H1 (cell line): ENCODE measurements around the gene HSPBAP1. TPM values are rescaled to one million over a fixed set of nuclear protein-coding genes. Genes with fewer than 3 reads are reported as not detected.

ENCODE experiments used
- CTCF ChIA-PET: fragments of 300-600 bp; sonication (Branson Sonifier 250); formaldehyde crosslinking; loops from one replicate; lab custom pipeline; 2021; ENCODE audit not compliant: partially characterized antibody; lab: Charles Lee
- POLR2A ChIA-PET: fragments of 300-600 bp; sonication (Branson Sonifier 250); formaldehyde crosslinking; loops from one replicate; lab custom pipeline; 2021; ENCODE audit warnings: inconsistent platforms; ENCODE audit not compliant: partially characterized antibody; lab: Charles Lee
- DNase-seq, 2 experiments: peaks; one replicate each; pipeline versions ENCODE4 v3.0.0 to v3.0.0-alpha.2; 2010 to 2022; ENCODE audit warnings: low spot score in 2 of 2, low read depth in 1 of 2, mixed read lengths in 1 of 2
- FAIRE-seq: peaks from 2 replicates; lab custom pipeline; 2011; peaks lifted over from hg19 to GRCh38; lab: Jason Lieb, UNC
- H2AFZ ChIP-seq: 2 replicates; pipeline ENCODE4 v1.8.1; 2012; ENCODE audit warnings: low read length, inconsistent platforms
- H2AK5ac ChIP-seq: 2 replicates; pipeline ENCODE4 v1.6.1; 2013; ENCODE audit warnings: low read depth, low read length
- H2BK120ac ChIP-seq: replicated peaks from 2 replicates; pipeline ENCODE3; 2013; ENCODE audit warnings: low read depth, low read length, inconsistent platforms
- H2BK12ac ChIP-seq: 2 replicates; pipeline ENCODE4 v1.6.1; 2013; ENCODE audit warnings: low read depth, low read length
- H2BK15ac ChIP-seq: 2 replicates; pipeline ENCODE4 v1.6.1; 2013; ENCODE audit warnings: low read length
- H2BK20ac ChIP-seq: 2 replicates; pipeline ENCODE4 v1.6.1; 2013; ENCODE audit warnings: low read length
- H2BK5ac ChIP-seq: 2 replicates; pipeline ENCODE4 v1.6.1; 2013; ENCODE audit warnings: low read depth, low read length
- H3K14ac ChIP-seq: 2 replicates; pipeline ENCODE4 v1.6.1; 2013; ENCODE audit warnings: inconsistent platforms; ENCODE audit not compliant: insufficient read length
- H3K18ac ChIP-seq: 2 replicates; pipeline ENCODE4 v1.6.1; 2013; ENCODE audit warnings: low read length; ENCODE audit errors: extremely low read depth
- H3K23ac ChIP-seq: 2 replicates; pipeline ENCODE4 v1.6.1; 2013; ENCODE audit warnings: inconsistent platforms; ENCODE audit not compliant: insufficient read length
- H3K23me2 ChIP-seq: 2 replicates; pipeline ENCODE4 v1.6.1; 2013; ENCODE audit warnings: low read depth, low read length
- H3K27ac ChIP-seq: 2 replicates; pipeline ENCODE4 v1.6.1; 2011; ENCODE audit warnings: low read depth, low read length, inconsistent platforms
- H3K27me3 ChIP-seq, 4 experiments: replicated peaks in 1 of 4; 1 replicate in 1 of 4; 2 replicates in 3 of 4; pipeline versions ENCODE4 v1.6.1 to v1.8.1; 2011 to 2013; ENCODE audit warnings: low read length in 3 of 4, mild to moderate bottlenecking in 3 of 4, inconsistent platforms in 2 of 4, mixed read lengths in 2 of 4, moderate library complexity in 1 of 4; ENCODE audit not compliant: control insufficient read depth in 3 of 4, insufficient read depth in 3 of 4; ENCODE audit errors: extremely low read depth in 1 of 4
- H3K36me3 ChIP-seq, 4 experiments: 2 replicates each; pipeline versions ENCODE4 v1.6.1 to v1.8.1; 2011 to 2013; ENCODE audit warnings: mild to moderate bottlenecking in 4 of 4, low read length in 3 of 4, moderate library complexity in 2 of 4, control low read depth in 1 of 4, inconsistent platforms in 1 of 4; ENCODE audit not compliant: insufficient read depth in 4 of 4, control insufficient read depth in 2 of 4
- H3K4ac ChIP-seq: replicated peaks from 2 replicates; pipeline ENCODE3; 2013; ENCODE audit warnings: low read length, low read depth, mixed read lengths, inconsistent platforms; ENCODE audit not compliant: insufficient read length
- H3K4me1 ChIP-seq, 4 experiments: replicated peaks in 1 of 4; 1 replicate in 1 of 4; 2 replicates in 3 of 4; pipeline versions ENCODE4 v1.6.1 to v1.8.1; 2011 to 2013; ENCODE audit warnings: low read length in 3 of 4, inconsistent platforms in 2 of 4, mixed read lengths in 1 of 4; ENCODE audit not compliant: insufficient read depth in 4 of 4, control insufficient read depth in 3 of 4
- H3K4me2 ChIP-seq, 2 experiments: 2 replicates each; pipeline versions ENCODE4 v1.6.1 to v1.8.1; 2011 to 2013; ENCODE audit warnings: low read depth in 2 of 2, low read length in 2 of 2, control low read depth in 1 of 2, inconsistent platforms in 1 of 2, mild to moderate bottlenecking in 1 of 2; ENCODE audit not compliant: insufficient read depth in 1 of 2
- H3K4me3 ChIP-seq, 4 experiments: fragments of 200-600, 300-600 bp in 1 of 4; sonication (generic), shearing (Covaris generic), sonication (Bioruptor Twin) in 1 of 4; 2 replicates each; pipeline versions ENCODE4 v1.5.1 to v1.8.1; 2011 to 2016; ENCODE audit warnings: low read length in 4 of 4, low read depth in 3 of 4, control low read depth in 2 of 4, inconsistent platforms in 2 of 4, mild to moderate bottlenecking in 2 of 4, mixed read lengths in 1 of 4, moderate library complexity in 1 of 4; ENCODE audit not compliant: insufficient read depth in 2 of 4; ENCODE audit errors: extremely low read depth in 1 of 4
- H3K56ac ChIP-seq: replicated peaks from 2 replicates; pipeline ENCODE3; 2013; ENCODE audit warnings: low read depth, mild to moderate bottlenecking, mixed read lengths, low read length, inconsistent platforms; ENCODE audit not compliant: insufficient read length
- H3K79me1 ChIP-seq: 2 replicates; pipeline ENCODE4 v1.6.1; 2013; ENCODE audit warnings: low read depth, low read length, control low read depth
- H3K79me2 ChIP-seq, 2 experiments: 2 replicates each; pipeline versions ENCODE4 v1.6.1 to v1.8.1; 2012 to 2013; ENCODE audit warnings: low read length in 2 of 2, mild to moderate bottlenecking in 2 of 2, inconsistent platforms in 1 of 2; ENCODE audit not compliant: insufficient read depth in 2 of 2, control insufficient read depth in 1 of 2
- H3K9ac ChIP-seq, 4 experiments: replicated peaks in 1 of 4; 1 replicate in 1 of 4; 2 replicates in 3 of 4; pipeline versions ENCODE4 v1.6.1 to v1.8.1; 2011 to 2013; ENCODE audit warnings: low read depth in 3 of 4, low read length in 3 of 4, control low read depth in 2 of 4, mild to moderate bottlenecking in 2 of 4, moderate library complexity in 2 of 4, inconsistent platforms in 1 of 4; ENCODE audit errors: extremely low read depth in 1 of 4
- H3K9me3 ChIP-seq, 2 experiments: 2 replicates each; pipeline versions ENCODE4 v1.6.1 to v1.8.1; 2012 to 2013; ENCODE audit warnings: mild to moderate bottlenecking in 2 of 2, moderate library complexity in 2 of 2, control low read depth in 1 of 2, inconsistent platforms in 1 of 2, low read depth in 1 of 2, low read length in 1 of 2, mixed read lengths in 1 of 2; ENCODE audit not compliant: insufficient read depth in 2 of 2
- H4K20me1 ChIP-seq, 2 experiments: replicated peaks in 1 of 2; 2 replicates each; pipeline versions ENCODE3 to v1.8.1; 2011 to 2013; ENCODE audit warnings: inconsistent platforms in 2 of 2, low read length in 2 of 2, mild to moderate bottlenecking in 1 of 2; ENCODE audit not compliant: insufficient read depth in 2 of 2, control insufficient read depth in 1 of 2
- H4K5ac ChIP-seq: 2 replicates; pipeline ENCODE4 v1.6.1; 2013; ENCODE audit warnings: low read length, low read depth, mixed read lengths, inconsistent platforms; ENCODE audit not compliant: insufficient read length
- H4K8ac ChIP-seq: 2 replicates; pipeline ENCODE4 v1.8.0; 2013; ENCODE audit warnings: mild to moderate bottlenecking, moderate library complexity, low read length, inconsistent platforms; ENCODE audit not compliant: insufficient read depth; ENCODE audit errors: extremely low read depth
- H4K91ac ChIP-seq: replicated peaks from 2 replicates; pipeline ENCODE3; 2013; ENCODE audit warnings: low read length, mixed read lengths, inconsistent platforms; ENCODE audit not compliant: insufficient read length
- CBX5 ChIP-seq: fragments of 300-800, 300-1000 bp; sonication (generic); IDR thresholded peaks from 2 replicates; pipeline ENCODE4 v1.7.1; 2016; ENCODE audit warnings: antibody characterized with exemption, low read length, low read depth
- HDAC6 ChIP-seq: IDR thresholded peaks from one replicate; pipeline ENCODE4 v1.7.1; 2012; ENCODE audit warnings: low read depth, mild to moderate bottlenecking, inconsistent platforms, low read length, moderate library complexity
- KDM1A ChIP-seq: fragments of 200-600, 300-600 bp; sonication (generic); IDR thresholded peaks from 2 replicates; pipeline ENCODE4 v1.7.1; 2016; ENCODE audit warnings: mild to moderate bottlenecking, low read length, borderline replicate concordance
- MAX ChIP-seq: IDR thresholded peaks from 2 replicates; pipeline ENCODE4 v1.6.1; 2012; ENCODE audit warnings: inconsistent platforms
- NANOG ChIP-seq: IDR thresholded peaks from 2 replicates; pipeline ENCODE4 v1.6.1; 2011; ENCODE audit warnings: low read length, low read depth, mild to moderate bottlenecking, inconsistent platforms; ENCODE audit not compliant: insufficient read depth, poor library complexity, severe bottlenecking
- RXRA ChIP-seq: IDR thresholded peaks from 2 replicates; pipeline ENCODE4 v1.6.1; 2011; ENCODE audit warnings: low read depth, mild to moderate bottlenecking, low read length, moderate library complexity; ENCODE audit not compliant: insufficient read depth
- SRF ChIP-seq: IDR thresholded peaks from 2 replicates; pipeline ENCODE4 v1.6.1; 2011; ENCODE audit warnings: mild to moderate bottlenecking, low read depth, low read length, moderate library complexity
- WGBS, 2 experiments: shearing (Covaris generic) in 1 of 2; methylation state at CpG; one replicate each; pipeline versions ENCODE4 v1.1.6 to v1.1.7; 2013 to 2015; ENCODE audit warnings: low lambda C conversion rate in 2 of 2, mixed read lengths in 2 of 2, inconsistent platforms in 1 of 2, low coverage in 1 of 2, missing lambda C conversion rate in 1 of 2; ENCODE audit not compliant: insufficient replicate concordance in 2 of 2, insufficient coverage in 1 of 2, insufficient read length in 1 of 2; ENCODE audit errors: extremely low coverage in 1 of 2, missing lambda C conversion rate in 1 of 2; 5-methylcytosine and 5-hydroxymethylcytosine counted together
- polyA plus RNA-seq, 7 experiments: library from polyadenylated mRNA; depleted of rRNA in 3 of 7; stranded (reverse) in 5 of 7; unstranded in 2 of 7; fragments of >200 nt in 5 of 7; fragments of 200-250 nt in 2 of 7; gene quantifications; 1 replicate in 5 of 7; 2 replicates in 1 of 7; 4 replicates in 1 of 7; pipeline versions ENCODE4 v1.2.1 to v1.2.3, GENCODE V29; 2011 to 2013; ENCODE audit warnings: missing spikeins in 2 of 7, mixed read lengths in 2 of 7
- total RNA-seq: library from RNA; stranded (reverse); fragmentation: NEBNext Ultra II Directional; extraction: Animal tissue kit (Norgen Biotek cat#: 25700); gene quantifications from 2 replicates; pipeline ENCODE4 v1.2.1, GENCODE V29; 2021

The HSPBAP1 gene
- total and polyA plus RNA-seq, 2 of the 8 experiments (the other 6 are each of a cell fraction or from before 2014, with no cell fraction given) = 7.5 to 8.3 TPM

DNA sequence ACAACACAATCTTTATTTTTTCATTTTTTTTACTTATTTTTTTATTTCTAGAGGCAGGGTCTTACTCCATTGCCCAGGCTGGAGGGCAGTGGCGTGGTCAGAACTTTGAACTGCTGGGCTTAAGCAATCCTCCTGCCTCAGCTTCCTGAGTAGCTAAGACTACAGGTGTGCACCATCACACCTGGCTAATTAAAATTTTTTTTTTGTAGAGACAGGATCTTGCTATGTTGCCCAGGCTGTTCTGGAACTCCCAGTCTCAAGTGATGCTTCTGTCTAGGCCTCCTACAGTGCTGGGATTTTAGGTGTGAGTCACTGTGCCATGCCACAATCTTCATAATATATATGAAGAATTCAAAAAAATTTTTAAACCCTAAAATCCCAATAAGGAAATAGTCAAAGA is 20.8 kb downstream of the HSPBAP1 start:
- Histone ChIP-seq H4K91ac (no peak overlapping the region), H4K8ac (no peak overlapping the region), H3K27ac (no peak overlapping the region), H4K5ac (no peak overlapping the region), H3K14ac (no peak overlapping the region), H2BK15ac (no peak overlapping the region), H2BK20ac (no peak overlapping the region), H3K9ac (no peak overlapping the region), H2BK120ac (no peak overlapping the region), H3K27me3 (no peaks in the 10 kb centered on the region), H4K20me1 (no peaks in the 10 kb centered on the region), H2AK5ac (no peak overlapping the region), H3K23me2 (no peaks in the 10 kb centered on the region; the same call in 1 of the 2 replicates), H3K18ac (no peak overlapping the region), H3K4ac (no peak overlapping the region), H3K56ac (no peak overlapping the region), H2AFZ (no peak overlapping the region), H2BK12ac (no peak overlapping the region), H3K4me3 (no peak overlapping the region), H3K36me3 (no peaks in the 10 kb centered on the region; a peak in 2 of 8 replicates), H2BK5ac (no peak overlapping the region), H3K79me2 (no peaks in the 10 kb centered on the region), H3K79me1 (no peaks in the 10 kb centered on the region), H3K23ac (no peak overlapping the region), H3K4me2 (no peak overlapping the region), H3K4me1 (peaks cover 0 to 2% (median under 1%) of the 10 kb centered on the region in 4 experiments; a peak in 2 of 7 replicates), H3K9me3 (no peaks in the 10 kb centered on the region)
- POLR2A ChIA-PET = no interaction called here
- 78% methylated on average over 1 of the region's 1 CpG; no CpG with 5 or more reads in 1 of the 2 experiments for WGBS, 2 experiments
- no peak for FAIRE-seq
- no peak for TF ChIP-seq RXRA
- no peak for TF ChIP-seq SRF
- no peak for TF ChIP-seq KDM1A
- TF ChIP-seq HDAC6 = no peak
- no peak for TF ChIP-seq CBX5
- TF ChIP-seq NANOG = no peak
- TF ChIP-seq MAX = no peak
- CTCF ChIA-PET = interaction anchor here (0.8 to 1.8 kb wide), 3 partner anchors 16 to 18 kb away, joined by 4 to 8 read pairs (median 7); no protein-coding TSS in a partner anchor
- no peak for DNase-seq
